CD4-positive, alpha-beta T cell (primary cell): Measurements from ENCODE around the gene ZMYND11. TPM values are rescaled to one million over a fixed set of nuclear protein-coding genes. Genes with fewer than 3 reads are reported as not detected.

Experiments
- total RNA-seq, 174 experiments: library from RNA in 2 of 174; stranded (reverse) in 2 of 174; gene quantifications; one replicate each; pipeline ENCODE4 v1.2.3 and lab custom pipeline; 2021 to 2026

The ZMYND11 gene
- total RNA-seq, 2 experiments from 2014 or later = 19.9 to 22.2 TPM

Other genes with a start within 250 kb of the ZMYND11 start
- not detected for gene TUBB8, start 86.2 kb upstream of the ZMYND11 start, total RNA-seq